GM19397 (cell line): ENCODE measurements around the gene FBXL20.
"Not testable (repeated sequence)": the region's sequence is repeated elsewhere in the genome, so short reads cannot be mapped to it uniquely, and the experiment has no call there.

ENCODE experiments used
- ATAC-seq: cut with Tn5 transposase; IDR thresholded peaks from one replicate; pipeline ENCODE4 v1.9.1; 2021; ENCODE audit warnings: mild to moderate bottlenecking, moderate library complexity; ENCODE audit not compliant: unreplicated experiment

FBXL20 gene, protein sequence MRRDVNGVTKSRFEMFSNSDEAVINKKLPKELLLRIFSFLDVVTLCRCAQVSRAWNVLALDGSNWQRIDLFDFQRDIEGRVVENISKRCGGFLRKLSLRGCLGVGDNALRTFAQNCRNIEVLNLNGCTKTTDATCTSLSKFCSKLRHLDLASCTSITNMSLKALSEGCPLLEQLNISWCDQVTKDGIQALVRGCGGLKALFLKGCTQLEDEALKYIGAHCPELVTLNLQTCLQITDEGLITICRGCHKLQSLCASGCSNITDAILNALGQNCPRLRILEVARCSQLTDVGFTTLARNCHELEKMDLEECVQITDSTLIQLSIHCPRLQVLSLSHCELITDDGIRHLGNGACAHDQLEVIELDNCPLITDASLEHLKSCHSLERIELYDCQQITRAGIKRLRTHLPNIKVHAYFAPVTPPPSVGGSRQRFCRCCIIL

GRCh38 chr17:39401412-39402243 lies at the start of gene FBXL20:
FBXL20 (minus strand) TSS chr17:39401626; CDS start chr17:39401402, 224 bp downstream.
- peak; percentile 72 for ATAC-seq

DNA sequence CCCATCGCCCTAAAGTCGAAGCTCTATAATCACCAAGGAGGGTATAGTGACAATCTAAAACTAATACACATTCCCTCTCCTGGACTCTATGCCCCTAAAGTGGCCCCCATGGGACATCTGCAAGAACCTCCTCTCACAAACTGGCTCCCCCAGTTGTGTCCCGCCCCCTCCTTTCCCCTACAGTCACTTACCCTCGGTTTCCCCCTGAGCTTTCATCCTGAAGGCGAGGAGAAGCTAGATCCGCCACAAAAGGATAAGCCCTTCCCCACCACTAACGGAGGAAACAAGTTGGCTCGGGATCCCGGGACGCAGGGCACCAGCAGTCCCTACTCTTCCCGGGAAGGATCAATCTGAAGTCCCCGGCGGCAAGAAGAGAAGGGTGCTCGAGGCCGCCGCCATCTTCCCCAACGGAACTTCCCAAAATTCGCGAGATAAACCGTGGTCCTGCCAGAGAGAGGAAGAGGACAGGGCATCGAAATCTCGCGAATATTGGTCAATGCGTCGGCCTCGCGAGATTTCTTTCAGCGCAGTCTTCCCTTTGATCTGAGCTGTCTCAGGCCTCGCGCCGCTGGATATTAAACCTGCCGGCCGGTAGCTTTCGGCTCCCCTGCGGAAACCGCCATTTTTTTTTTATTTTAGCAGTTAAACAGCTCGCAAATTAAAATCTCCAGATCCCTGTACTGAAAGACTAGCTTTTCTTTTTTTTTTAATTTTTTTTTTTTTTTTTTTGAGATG lies 49.6 kb upstream of the FBXL20 start, which contains the start of gene MED1:
Gene MED1, minus strand, starts transcription at position 417 of the 735 bp plus-strand sequence. Its CDS starts 201 bp downstream, at position 216.
- ATAC-seq, result peak; percentile 77

- ATAC-seq, result no peak
These were observed 48.6 kb upstream of the FBXL20 start for GRCh38 chr17:39450051-39450450.

DNA sequence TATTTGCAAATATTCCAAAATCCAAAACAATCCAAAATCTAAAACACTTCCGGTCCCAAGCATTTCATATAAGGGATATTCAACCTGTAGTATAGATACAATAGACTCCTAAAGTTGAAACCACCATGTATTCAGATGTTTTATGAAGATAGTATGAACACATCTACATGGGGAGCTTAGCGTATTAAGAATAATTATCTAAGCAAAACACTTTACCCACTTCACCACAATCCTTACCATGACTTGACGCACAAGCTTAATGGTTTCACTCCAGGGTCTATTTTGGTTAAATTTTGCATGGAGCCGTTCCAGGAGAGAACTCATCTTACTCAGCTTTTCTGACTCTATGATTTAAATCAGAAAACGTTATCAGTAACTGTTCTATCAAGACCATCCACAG lies 46.1 kb upstream of the FBXL20 start:
- ATAC-seq, result no peak

DNA sequence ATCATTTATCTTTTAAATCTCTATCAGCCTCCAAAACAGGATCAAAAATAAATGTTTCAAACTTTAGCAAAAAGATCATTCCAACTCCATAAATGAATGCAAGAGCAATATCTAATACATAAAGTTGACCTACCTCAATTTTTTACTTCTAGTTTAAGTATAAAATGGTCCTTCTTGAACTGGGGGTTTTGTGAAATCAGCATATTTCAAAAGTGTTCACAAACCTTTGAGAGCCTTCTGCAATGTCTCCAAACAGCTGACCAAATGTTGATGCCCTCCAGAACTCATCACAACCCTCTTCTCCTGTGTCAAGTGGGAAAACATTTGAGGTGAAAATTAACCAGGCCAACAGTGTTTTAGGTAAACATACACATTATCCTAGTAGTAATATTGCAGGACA lies 41.9 kb upstream of the FBXL20 start:
- no peak for ATAC-seq

- ATAC-seq, result not testable (repeated sequence)
These were observed 38.4 kb upstream of the FBXL20 start for GRCh38 chr17:39439868-39440267.

- no peak for ATAC-seq
These were observed 28.2 kb upstream of the FBXL20 start for GRCh38 chr17:39429600-39429999.

- ATAC-seq, result no peak
These were observed 14.7 kb upstream of the FBXL20 start for GRCh38 chr17:39416141-39416540.

DNA sequence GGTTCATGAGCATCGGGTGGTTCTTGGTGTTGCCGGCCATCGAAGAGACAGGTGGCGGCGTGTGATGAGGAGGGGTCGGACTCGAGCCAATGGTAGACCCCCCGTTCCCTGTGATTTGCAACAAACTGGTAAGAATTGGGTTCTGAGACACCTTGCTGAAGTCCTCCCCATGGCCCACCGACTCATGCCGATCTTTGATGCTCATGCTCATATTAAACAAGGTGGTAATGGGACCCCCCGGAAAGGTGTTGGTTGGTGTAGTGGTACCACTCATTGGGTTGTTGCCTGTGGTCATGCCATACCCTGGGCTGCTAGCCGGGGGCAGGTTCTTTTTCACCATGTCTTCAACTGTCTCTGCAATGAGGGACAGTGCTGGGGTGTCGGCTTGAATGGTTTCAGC lies 8.9 kb upstream of the FBXL20 start:
- ATAC-seq, result no peak

DNA sequence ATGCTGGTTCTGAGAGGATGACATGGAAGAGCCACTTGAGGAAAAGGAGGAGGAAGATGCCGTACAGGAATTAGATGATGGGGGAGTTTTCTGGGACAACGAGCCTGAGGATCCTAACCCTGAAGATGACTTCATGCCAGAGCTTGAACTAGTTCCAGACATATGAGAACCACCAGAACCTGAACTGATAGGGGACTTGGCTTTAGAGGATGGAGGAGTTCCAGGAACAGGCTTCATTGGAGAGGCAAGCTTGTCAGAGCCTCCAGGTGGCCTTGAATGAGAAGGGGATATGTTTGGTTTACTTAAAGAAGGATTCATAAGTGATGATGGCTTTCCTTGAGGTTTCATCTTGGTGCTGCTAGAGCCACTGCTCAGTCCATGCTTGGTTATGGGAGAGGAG lies 6.9 kb upstream of the FBXL20 start:
- ATAC-seq, result no peak

DNA sequence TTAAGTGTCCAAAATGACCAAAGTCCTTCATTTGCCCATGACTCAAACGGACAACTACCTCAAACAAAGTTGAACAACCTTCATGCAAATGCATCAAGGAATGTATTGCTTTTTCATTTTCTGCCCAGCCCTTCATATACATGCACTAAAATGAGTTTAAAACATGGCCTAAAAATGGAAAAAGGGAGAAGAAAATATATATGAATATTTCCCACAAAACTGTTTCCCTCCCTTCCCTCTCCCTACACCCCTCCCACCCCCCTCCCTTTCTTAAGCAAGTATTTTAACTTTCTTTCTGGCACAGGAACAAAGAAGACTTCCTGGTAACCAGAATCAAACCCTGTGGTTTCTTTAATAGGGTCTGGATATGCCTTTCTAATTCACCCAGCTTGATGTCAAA lies 5.5 kb upstream of the FBXL20 start:
- no peak for ATAC-seq

- no peak for ATAC-seq
These were observed 4.0 kb upstream of the FBXL20 start for GRCh38 chr17:39405436-39405835.

DNA sequence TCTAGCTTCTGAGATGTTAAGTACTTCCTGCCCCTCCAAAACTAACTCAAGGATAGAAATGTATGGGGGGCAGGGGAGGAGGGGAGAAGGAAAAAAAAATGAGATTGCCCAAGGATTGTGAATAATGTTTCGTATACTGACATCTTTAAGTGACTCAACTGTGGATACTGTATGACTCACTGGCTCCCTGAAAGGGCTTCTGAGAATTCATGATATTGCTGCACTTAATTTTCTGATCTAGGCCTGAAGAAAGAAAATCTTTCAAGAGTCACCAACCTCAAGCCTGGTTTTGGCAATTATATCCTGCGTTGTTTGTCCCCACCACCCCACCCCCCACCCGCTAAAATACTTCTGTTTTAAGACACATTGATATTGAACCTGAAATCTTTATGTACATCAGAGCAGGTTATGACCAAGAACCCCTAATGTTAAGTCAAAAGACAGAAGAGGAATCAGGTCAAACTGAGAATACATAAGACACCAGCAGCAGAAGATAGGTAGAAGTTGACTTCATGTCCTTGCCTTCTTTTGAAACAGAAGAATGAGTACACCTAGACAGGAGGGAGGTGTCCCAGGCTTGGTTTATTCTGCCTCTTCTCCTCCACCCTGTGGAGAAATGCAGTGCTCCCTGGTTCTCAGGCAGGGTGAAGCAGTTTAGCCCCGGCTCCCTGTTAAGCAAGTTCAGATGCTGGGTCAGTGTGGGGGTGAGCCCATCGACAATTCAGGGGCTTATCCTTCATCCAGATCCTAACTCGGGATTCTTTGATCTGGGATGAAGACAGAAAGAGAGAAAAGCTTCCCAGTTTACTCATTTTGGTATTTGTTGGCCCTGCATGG lies 3.3 kb upstream of the FBXL20 start:
- ATAC-seq, result no peak

DNA sequence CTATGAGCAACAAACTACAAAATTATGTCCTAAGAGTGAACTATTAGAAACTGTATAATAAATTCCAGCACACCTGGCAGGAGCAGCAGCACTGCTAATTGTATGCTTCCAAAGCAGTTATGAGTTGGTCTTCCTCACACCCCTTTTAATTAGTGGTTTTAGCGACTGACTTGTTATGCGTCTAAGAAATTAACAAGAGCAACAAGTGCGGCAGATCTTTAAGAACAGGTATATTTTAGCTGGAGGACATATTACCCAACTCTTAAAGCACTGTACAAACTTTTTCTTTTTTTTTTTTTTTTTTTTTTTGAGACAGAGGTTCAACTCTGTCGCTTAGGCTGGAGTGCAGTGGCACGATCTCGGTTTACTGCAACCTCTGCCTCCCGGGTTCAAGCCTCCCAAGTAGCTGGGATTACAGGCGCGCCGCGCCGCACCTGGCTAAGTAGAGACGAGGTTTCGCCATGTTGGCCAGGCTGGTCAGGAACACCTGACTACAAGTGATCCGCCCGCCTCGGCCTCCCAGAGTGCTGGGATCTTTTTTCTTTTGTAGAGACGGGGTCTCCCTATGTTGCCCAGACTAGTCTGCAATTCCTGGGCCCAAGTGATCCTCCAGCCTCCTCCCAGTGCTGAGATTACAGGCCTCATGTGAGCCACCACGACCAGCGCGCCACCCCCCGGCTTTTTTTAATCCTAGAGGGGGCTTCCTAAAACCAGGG lies 1.6 kb upstream of the FBXL20 start:
- no peak for ATAC-seq

GRCh38 chr17:39402244-39402889 lies 941 bp upstream of the FBXL20 start:
- peak; percentile 47 for ATAC-seq

DNA sequence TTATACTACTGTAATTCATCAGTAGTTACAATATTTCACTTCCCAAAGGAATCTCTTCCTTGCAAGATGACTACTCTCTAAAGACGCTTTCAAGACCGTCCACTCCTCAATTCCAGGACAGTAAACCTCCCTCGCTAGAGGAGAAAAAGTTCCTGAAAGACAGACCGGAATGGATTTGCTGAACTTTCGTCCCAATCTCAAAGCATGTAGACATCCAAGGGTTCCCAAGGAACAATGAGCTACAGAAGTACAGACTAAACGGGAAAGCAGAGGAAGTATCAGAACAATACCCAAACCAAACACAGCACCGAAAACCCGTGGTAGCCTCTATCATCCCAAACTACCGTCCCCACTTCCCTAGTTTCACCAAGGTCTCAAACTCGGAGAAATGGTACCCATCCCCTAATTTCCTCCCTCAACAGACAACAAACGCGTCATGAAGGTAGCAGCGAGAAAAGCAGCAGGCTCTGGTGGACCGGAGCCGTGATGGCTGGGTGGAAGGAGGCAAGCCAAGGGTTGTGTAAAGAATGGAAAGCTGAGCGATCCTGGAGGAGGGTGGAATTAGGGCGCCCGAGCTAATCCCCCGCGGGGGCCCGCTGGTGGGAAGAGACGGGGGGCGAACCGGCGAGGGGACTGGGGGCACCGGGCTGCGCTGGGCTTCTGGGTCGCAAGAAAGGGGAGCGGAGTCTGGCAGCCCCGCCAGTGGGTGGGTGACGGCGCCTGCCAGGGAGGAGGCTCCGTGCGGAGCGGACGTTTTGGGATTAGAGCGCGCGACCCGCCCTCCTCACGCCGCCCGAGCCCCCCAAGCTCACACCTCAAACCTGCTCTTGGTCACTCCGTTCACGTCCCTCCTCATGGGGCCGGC lies 647 bp downstream of the FBXL20 start:
- ATAC-seq, result peak; percentile 5

DNA sequence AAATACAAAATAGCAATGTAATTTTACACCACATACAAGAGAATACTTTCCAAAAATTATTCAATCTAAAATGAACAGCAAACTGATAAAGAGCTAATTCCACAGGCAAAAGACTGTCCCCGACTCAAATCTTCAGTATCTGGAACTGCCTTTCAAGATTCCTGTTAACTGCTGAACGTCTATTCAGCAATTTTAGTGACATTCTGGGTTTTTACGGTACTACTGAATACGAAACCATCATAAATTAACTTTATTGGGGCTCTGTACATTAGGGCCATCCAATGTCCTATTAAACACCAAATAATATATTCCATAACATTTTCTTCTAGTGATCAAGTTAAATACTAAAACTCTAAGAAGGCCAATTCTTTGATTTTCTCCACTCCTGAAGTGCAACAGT lies 1.6 kb downstream of the FBXL20 start:
- no peak for ATAC-seq

DNA sequence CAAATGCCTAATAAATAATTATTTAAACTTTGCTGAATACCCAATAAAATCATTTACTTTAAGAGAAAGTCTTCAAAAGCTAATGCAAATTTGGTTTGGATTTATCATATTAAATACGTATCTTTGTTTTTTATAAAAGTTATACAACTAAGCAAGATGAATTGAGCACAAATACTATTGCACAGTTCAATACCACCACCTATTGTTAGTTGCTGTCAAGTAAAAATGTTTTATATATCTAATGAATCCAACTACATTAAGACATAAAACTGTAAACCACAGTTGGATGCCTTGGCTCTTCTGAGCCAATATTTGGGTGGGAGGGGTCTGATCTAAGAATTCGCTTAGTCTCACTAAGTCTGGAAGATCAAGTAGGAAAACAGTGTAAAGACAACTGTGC lies 7.7 kb downstream of the FBXL20 start:
- ATAC-seq, result no peak
